OCI-M1 (cell line): ENCODE results near the gene SNRNP40.
"Not testable (repeated sequence)": the region's sequence is repeated elsewhere in the genome, so short reads cannot be mapped to it uniquely, and the experiment has no call there.

Source experiments
- DNase-seq: peaks from one replicate; lab custom pipeline; 2025; lab: John Stamatoyannopoulos, UW

SNRNP40 gene

DNA sequence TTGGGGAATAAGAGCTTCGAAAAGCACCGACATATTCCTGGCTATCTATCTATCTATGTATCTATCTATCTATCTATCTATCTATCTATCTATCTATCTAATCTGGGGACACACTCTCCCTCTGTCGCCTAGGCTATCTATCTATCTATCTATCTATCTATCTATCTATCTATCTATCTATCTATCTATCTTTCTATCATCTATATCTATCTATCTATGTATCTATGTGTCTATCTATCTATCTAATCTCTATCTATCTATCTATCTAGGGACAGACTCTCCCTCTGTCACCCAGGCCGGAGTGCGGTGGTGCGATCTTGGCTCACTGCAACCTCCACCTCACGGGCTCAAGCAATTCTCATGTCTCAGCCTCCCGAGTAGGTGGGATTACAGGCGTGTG, 14.2 kb downstream of the SNRNP40 start:
- not testable (repeated sequence) for DNase-seq

DNA sequence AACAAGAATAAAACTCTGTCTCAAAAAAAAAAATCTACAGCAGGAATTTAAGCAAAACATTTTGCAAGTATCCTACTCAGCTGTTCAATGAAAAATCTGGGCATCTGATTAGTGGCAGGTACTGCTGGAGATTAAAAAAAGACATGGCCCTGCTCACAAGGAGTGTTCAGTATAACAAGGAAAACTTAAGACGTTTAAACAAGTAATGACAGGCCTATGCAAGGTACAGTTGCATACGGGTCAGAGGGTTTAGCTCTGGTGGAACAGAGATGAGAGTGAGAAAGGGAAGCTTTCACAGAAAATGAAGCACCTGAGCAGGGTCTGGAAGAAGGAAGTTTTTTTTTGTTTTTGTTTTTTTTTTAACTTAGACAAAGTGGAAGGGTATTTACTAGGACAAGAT, 23.0 kb downstream of the SNRNP40 start:
- DNase-seq = no peak

DNA sequence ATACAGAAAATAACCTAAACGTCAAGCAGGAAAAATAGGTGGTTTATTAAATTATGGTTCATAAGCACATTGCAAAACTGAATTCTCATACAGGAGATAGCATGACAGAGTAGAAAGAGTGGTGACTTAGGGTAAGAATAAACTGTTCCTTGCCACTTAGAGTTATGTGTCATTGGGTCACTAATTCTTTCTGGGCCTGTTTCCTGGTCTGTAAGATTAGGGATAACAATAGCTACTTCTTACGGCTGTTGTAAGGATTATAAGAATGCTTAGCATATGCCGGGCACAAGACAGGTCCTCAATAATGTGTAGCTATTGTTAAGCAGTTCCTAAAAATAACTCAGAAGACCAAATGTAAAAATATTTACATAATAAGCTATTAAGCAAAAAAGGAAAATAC, 24.2 kb downstream of the SNRNP40 start:
- DNase-seq = no peak

DNA sequence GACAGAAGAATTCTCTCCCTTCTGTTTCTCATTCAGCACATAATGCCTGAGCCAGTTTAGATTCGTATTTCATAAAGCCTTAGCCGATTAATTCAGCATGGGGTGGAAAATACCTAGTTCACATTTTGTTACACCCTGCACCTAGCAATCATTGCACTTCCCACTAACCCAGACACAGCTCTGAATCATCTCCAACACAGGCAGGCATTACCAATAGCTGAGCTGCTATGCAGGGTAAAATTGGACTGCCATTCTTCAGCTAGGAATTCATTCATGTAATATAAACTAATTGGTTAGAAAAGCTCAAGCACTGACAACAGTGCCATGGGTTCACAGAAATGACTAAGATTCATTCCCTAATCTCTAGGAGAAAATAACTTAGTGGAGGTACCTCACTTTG, 30.0 kb downstream of the SNRNP40 start:
- no peak for DNase-seq

DNA sequence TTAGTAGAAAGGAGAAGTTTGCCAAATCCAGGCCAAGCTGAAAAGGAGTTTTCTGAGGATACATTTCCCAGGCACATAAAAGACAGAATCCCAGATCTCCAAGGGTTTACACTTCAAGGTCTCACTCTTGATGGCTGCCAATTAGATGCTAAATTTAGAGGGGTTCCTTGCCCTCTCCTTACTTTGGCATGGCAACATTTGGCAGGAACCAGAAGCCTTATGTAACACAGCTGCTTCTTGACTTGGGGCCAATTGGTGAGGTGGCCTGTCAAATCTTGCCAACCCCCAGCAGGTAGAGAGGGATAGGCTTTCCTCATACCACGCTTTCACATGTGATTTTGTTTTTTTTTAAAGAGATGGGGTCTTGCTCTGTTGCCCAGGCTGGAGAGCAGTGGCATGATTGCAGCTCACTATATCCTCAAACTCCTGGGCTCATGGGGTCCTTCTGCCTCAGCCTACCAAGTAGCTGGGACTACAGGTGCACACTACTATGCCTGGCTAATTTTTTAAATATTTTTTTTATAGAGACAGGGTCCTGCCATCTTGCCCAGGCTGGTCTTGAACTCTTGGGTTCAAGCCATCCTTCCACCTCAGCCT, 31.7 kb downstream of the SNRNP40 start:
- no peak for DNase-seq

DNA sequence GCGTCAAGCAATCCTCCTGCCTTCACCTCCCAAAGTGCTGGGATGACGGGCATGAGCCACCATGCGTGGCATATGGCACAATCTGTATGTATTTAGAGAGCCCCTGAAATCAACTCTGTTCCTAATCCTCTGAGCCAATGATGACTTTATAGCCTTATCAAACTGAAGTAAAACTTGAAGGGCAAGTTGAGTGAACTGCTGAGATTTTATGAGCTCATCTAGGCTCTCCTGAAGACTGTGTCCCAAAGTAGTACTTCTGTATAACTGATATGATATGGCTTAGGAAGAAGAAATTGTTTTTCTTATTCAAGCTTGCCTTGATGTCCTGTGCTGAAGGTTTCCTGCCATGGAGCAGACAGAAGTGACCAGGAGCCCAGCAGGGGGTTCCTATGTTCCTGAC, 33.2 kb downstream of the SNRNP40 start:
- DNase-seq = no peak

DNA sequence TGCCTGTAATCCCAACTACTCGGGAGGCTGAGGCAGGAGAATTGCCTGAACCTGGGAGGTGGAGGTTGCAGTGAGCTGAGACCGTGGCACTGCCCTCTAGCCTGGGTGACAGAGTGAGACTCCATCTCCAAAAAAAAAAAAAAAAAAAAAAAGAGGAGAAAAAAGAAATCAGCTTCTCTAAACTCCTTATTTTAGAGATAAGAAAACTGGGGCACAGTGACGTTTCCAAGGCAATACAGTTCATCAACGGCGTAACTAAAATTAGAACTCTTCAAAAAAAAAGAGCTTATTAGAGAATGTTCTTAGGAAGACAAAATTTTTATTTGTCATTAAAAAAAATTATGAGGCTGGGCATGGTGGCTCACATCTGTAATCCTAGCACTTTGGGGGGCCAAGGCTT, 34.2 kb downstream of the SNRNP40 start:
- DNase-seq = not testable (repeated sequence)

DNA sequence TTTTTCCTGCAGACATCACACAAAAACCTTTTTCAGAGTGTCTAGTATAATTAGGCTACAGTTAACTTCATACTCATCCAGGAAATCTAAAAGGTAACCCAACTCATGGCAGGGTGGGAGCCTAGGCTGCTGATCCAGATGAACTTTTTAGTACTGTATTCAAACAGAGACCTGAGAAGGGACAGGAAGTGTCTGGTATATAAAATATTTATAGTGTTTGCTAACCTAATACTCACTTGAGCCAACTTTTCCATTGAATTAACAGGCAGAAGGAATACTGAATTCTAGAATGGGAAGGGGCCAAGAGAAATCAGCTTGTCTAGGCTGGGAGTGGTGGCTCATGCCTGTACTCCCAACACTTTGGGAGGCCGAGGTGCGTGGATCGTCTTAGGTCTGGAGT, 34.7 kb downstream of the SNRNP40 start:
- no peak for DNase-seq

DNA sequence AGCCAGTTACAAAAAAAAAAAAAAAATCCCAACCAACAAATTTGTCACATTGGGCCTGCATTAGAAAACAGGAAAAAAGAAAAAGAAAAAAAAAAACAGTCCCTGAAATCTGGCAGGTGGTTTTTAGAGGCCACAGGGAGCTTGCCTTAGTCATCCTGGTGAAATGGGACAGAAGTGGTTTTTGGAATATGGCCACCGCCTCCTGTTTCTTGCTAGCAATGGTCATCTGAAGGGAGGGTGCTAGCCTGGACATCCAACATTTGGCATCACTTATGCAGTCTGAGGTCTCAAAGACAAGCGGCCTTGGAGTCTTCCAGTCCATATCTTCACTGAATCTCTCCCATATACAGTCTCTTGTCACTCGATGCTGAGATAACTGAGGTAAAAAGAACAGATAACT, 36.8 kb downstream of the SNRNP40 start:
- no peak for DNase-seq

DNA sequence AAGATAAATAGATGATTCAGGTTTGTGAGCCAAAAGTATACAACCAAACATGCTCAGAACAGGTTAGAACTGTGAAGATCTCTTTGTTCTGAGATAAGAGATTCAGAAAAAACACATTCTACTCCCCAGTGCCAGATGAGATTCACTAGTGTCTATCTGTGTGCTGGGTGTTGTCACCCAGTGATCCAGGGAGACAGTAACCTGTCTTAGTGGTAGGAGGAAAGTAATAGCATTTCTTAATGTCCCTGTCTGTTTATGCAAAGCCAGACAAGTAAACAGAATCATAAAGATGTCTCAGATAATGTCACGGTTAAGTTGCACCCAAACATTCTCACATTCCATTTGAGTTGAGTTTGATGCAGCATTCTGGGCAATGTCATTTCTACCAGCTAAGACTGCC, 38.0 kb downstream of the SNRNP40 start:
- DNase-seq = no peak

DNA sequence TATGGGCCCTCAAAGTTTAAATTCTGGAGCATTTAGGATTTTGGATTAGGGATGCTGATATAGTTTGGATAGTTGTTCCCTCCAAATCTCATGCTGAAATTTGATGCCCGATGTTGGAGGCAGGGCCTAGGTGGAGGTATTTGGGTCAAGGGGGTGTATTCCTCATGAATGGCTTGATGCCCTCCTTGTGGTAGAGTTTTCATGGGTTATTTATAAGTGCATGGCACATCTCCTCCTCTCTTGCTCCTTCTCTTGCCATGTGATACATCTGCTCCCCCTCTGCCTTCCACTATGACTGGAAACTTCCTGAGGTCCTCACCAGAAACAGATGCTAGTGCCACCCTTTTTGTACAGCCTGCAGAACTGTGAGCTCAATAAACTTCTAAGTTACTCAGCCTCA, 39.4 kb downstream of the SNRNP40 start:
- no peak for DNase-seq

DNA sequence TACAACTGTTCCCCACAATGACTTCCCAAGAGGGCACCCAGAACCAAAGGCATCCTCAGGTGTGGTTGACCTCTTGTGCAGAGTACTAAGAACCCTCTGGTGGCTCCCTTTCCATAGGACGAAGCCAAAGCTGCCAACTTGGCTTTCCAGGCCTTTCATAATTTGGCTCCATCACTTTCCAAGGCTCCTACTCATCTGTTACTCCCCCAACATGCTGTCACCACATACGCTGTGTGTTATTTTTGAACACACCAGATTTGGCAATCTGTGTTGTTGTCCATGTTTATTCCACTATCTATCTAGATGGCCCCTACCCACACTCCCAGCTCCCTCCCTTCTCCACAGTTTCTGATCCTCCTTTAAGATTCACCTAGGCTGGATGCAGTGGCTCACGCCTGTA, 46.7 kb downstream of the SNRNP40 start:
- DNase-seq = no peak

DNA sequence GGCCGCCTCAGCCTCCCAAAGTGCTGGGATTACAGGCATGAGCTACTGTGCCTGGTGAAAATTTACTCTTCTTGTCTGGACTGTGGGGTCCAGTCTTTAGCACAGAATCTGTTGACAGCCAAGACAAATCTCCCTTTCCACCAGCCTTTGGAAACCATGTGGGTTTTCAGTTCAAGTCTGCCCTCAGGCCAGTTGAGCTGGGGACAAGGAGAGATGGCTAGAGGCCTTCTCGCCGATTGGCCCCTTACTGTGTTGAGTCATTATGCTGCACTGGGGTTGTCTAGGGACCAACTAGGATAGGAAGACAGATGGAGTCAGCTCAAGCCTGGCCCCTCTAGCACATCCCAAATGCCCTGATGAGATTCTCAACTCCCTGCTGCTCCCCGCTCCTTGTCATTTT, 48.3 kb downstream of the SNRNP40 start:
- no peak for DNase-seq

DNA sequence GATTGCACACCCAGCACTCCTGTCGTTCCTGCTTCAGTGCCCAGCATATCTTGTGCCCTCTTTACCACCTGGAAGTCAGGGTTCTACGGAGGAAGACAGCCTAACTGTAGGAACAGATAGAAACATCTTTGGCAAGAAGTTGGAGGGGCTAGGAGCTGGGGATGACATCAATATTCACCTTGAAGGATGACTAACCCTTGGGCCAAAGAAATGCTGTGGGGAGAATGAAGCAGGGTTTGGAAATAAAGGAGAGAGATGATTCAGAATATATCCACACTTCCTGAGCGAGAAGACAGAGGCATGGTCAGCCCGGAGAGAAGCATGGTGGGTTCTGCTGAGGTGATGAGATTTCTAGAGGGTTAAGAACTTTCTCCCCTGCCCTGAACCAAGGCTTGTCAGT, 52.3 kb downstream of the SNRNP40 start:
- DNase-seq = no peak

DNA sequence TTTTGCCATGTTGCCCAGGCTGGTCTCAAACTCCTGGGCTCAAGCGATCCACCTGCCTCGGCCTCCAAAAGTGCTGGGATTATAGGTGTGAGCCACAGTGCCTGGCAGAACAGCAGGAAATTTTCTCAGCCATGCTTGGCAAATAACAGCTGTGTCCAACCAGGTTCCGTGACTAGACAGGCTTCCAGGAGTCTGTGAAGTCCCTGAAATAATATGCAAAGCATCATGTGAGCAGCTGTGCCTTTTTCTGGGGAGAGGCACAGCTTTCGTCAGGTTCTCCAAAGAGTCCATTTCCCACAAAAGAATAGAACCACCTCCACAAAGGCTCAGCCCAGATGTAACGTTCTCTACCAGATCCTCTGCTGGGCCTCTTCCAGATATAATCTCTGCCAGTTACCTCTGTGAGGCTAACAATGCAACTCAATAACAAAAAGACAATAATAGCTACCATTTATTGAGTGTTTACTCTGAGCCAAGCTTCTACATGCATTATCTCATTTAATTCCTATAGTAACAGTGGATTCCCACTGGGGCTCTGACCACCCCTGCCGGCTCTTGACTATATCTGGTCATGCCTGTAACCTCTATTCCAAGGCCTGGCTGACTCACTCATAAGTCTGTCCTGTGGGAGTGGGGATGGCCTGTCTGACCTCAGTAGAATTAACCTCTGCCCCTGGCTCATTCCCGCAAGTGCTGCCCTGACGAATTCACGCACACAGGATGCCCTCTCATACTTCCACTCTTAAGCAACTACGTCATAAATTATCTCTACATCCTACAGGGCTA, 52.9 kb downstream of the SNRNP40 start:
- no peak for DNase-seq

DNA sequence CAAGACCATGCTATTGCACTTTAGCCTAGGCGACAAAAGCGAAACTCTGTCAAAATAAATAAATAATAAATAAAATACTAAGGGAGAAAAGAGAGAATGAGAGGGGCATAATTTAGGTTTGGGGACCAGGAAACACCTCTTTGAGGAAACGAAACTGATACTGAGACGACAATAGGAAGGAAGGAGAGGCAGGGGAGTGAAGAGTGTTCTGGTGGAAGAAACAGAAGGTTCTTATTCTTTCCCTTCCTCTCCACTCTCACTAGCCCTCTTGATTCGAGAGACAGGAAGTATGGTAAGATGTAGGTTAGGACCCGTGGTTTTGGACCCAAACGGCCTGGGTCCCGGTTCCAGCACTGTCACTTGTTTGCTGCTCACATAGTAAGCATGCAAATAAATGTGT, 55.3 kb downstream of the SNRNP40 start:
- no peak for DNase-seq

DNA sequence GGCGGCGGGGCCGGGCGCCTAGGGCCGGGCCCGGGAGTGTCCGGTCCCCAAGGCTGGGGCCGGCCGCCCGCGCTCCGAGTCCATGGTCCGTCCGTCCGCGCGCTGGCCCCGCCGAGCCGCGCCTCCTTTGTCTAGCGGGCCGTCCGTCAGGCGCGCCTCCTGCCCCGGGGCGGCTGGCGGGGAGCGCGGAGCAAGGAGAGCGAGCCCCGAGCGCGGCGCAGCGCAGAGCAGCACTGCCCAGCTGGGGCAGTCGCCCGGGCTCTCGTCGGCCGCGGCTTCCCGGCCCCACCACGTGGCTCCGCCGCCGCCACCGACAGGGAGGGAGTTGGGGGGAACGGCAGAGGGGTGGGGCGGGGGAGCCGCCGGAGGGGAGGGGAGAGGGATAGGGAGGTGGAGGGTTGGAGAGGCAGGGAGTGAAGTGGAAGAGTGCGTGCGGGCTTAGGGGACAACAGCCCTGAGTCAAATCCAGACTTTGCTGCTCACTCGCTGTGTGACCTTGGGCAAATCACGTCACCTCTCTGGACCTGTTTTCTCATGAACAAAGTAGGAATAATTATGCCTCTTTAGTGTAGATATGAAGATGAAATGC, 56.8 kb downstream of the SNRNP40 start, which contains the start of gene NKAIN1:
Gene NKAIN1, minus strand, starts transcription at position 235 of the 589 bp plus-strand sequence. CDS start 340 bp downstream, outside the sequence.
- no peak for DNase-seq

DNA sequence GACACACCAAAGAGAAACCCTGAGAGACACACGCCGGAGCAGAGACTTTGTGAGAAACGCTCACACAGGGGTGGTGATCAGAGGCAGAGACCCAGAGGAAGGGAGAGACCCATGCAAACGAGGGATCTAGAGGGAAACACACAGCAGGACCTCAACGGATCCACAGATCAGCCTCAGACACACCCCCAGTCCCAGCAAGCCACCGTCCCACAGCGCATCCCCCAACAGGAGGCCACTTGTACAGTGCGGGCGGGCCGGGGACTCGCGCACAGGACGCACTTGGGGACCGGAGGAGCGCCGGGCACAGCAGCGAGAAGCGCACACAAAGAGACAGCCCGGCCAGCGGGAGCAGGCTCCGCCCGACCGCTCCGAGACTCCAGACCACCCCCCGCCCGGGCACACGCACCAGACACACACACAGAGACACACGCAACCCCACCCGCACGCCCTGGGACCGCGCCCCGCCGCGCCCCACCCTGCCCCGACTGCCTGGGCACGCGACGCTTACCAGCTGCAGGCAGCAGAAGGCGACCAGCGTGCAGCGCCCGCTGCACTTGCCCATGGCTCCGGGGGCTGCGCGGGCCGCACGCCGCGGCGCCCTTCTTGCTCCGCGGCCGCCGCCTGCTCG, 57.5 kb downstream of the SNRNP40 start:
- DNase-seq = no peak

DNA sequence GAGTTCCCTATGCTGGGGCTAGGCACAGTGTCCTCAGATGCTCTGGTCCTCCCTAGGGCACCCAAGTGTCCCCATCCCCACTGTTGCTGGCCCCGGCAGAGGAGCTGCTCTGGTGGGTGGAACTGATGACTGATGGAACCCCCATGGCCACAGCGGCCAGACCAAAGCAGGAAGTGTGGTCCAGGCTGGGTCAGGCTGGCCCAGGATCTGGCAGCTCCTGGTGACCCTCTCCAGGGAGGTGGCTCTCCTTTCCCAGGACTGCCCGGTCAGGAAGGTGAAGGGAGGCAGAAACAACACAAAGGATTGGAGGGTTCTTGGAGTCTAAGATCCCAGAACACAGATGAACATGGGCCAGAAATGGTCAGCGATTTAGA, 58.0 kb downstream of the SNRNP40 start:
- DNase-seq = no peak

DNA sequence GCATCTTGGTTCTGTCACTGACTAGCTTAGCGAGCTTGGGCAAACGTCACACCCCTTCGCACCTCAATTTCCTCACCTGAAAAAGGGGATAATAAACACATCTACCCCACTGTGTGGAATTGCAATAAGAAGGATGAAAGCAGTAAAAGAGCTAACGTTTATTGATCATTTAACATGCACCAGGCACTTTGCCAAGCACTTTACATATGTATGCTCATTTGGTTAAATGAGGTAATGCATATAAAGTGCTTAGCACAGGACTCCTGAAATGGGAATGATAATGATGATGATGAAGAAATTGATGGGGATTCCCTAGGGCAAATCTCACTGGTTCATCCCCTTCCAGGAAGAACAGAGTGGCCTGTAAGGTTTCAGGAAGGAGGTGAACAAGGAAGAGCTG, 61.7 kb downstream of the SNRNP40 start:
- DNase-seq = no peak

DNA sequence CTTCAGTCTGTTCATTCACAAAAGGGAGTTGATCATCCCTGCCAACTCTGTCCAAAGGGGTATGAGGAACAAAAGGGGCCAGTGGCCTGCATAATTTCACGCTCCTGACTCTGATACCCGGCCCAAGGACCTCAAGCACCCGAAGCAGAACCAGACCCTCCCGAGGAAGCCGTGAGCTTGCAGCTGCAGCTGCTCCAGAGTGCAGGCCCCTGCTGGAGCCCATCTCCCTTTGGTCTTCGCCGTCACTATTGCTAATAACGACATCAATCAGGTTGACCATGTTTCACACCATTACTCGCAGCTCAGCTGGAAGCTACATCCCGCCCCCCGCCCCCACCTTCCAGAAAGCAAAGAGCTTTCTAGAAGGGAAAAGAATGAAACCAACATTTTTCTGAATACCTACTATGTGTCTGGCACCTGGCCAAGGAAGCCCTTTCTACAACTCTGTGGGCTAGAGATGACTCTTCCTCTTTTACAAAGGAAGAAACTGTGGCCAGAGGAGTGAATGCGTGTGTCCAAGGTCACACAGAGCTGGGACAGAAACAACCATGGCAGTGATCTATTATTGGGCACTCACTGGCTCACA, 62.4 kb downstream of the SNRNP40 start:
- DNase-seq = no peak

DNA sequence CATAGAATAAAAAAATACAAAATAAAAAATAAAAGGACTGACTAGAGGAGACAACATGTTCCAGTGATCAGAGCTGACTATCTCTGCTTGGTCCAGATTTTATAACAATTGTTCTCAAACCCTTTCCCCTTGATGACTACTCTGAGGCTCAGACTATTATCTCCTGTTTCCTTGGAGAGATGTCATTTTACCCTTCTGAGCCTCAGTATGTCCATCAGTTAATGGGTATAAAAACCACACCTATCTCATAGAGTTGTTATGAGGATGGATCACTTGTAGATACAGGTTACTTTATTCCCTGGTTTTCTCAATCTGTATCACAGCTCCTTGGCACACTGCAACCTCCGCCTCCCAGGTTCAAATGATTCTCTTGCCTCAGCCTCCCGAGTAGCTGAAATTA, 63.9 kb downstream of the SNRNP40 start:
- DNase-seq = no peak

DNA sequence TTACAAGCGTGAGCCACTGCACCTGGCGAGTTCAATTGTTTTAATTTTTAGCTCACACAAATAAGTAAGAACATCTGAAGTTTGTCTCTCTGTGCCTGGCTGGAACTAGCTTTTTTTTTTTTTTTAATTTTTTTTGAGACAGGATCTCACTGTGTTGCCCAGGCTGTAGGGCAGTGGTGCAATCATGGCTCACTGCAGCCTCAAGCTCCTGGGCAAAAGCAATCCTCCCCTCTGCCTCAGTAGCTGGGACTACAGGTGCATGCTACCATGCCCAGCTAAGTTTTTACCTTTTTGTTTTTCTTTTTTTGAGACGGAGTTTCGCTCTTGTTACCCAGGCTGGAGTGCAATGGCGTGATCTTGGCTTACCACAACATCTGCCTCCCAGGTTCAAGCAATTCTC, 64.8 kb downstream of the SNRNP40 start:
- no peak for DNase-seq
